ENCODE data around the gene PLEKHD1.

Gene PLEKHD1

DNA sequence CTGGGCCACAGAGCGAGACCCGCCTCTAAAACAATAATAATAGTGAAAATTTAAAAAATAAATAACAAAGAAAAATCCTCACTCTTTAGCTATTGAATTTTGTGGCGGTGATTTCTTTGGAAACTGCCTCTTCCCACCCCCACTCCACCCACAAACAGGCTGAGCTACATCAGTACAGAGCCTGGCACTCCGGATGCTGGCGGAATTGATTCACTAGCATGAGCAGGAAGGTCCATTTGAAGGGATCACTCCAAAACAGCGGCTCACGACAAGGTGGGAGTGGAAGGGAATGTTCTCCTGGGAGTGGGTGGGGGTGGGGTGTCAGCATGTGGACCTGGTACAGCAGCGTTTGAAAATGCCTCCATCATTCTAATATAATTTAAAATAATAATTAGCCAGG lies 64.0 kb downstream of the PLEKHD1 start:
- TF ChIP-seq, protein P1, sequence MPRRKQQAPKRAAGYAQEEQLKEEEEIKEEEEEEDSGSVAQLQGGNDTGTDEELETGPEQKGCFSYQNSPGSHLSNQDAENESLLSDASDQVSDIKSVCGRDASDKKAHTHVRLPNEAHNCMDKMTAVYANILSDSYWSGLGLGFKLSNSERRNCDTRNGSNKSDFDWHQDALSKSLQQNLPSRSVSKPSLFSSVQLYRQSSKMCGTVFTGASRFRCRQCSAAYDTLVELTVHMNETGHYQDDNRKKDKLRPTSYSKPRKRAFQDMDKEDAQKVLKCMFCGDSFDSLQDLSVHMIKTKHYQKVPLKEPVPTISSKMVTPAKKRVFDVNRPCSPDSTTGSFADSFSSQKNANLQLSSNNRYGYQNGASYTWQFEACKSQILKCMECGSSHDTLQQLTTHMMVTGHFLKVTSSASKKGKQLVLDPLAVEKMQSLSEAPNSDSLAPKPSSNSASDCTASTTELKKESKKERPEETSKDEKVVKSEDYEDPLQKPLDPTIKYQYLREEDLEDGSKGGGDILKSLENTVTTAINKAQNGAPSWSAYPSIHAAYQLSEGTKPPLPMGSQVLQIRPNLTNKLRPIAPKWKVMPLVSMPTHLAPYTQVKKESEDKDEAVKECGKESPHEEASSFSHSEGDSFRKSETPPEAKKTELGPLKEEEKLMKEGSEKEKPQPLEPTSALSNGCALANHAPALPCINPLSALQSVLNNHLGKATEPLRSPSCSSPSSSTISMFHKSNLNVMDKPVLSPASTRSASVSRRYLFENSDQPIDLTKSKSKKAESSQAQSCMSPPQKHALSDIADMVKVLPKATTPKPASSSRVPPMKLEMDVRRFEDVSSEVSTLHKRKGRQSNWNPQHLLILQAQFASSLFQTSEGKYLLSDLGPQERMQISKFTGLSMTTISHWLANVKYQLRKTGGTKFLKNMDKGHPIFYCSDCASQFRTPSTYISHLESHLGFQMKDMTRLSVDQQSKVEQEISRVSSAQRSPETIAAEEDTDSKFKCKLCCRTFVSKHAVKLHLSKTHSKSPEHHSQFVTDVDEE (CRISPR knock-in tag; IDR thresholded peaks at IDR 0.05): no peak
- TF ChIP-seq TOX (CRISPR knock-in tag; IDR thresholded peaks at IDR 0.05; ENCODE audit: borderline replicate concordance) (no peak), ZFP30 (CRISPR knock-in tag; IDR thresholded peaks at IDR 0.05) (no peak), BACH2 (CRISPR knock-in tag; IDR thresholded peaks at IDR 0.05; ENCODE audit: borderline replicate concordance) (no peak), OSR1 (CRISPR knock-in tag; IDR thresholded peaks at IDR 0.05) (no peak), PPARA (CRISPR knock-in tag; IDR thresholded peaks at IDR 0.05; ENCODE audit: borderline replicate concordance) (no peak), ZNF565 (CRISPR knock-in tag; conservative IDR thresholded peaks at IDR 0.05; ENCODE audit: low read depth) (no peak), ISL1 (CRISPR knock-in tag; IDR thresholded peaks at IDR 0.05) (no peak), ZNF70 (CRISPR knock-in tag; IDR thresholded peaks at IDR 0.05) (no peak), ZFP3 (CRISPR knock-in tag; IDR thresholded peaks at IDR 0.05) (no peak), ESRRG (CRISPR knock-in tag; IDR thresholded peaks at IDR 0.05) (no peak), ARNTL (CRISPR knock-in tag; IDR thresholded peaks at IDR 0.05; ENCODE audit: borderline replicate concordance, low read depth) (no peak), GLIS3 (CRISPR knock-in tag; IDR thresholded peaks at IDR 0.05) (no peak), CSDC2 (CRISPR knock-in tag; IDR thresholded peaks at IDR 0.05) (no peak), TCF4 (CRISPR knock-in tag; IDR thresholded peaks at IDR 0.05; ENCODE audit: borderline replicate concordance) (no peak), RARB (CRISPR knock-in tag; IDR thresholded peaks at IDR 0.05) (no peak), SNAI2 (CRISPR knock-in tag; IDR thresholded peaks at IDR 0.05) (no peak)
- TF ChIP-seq, protein P2, sequence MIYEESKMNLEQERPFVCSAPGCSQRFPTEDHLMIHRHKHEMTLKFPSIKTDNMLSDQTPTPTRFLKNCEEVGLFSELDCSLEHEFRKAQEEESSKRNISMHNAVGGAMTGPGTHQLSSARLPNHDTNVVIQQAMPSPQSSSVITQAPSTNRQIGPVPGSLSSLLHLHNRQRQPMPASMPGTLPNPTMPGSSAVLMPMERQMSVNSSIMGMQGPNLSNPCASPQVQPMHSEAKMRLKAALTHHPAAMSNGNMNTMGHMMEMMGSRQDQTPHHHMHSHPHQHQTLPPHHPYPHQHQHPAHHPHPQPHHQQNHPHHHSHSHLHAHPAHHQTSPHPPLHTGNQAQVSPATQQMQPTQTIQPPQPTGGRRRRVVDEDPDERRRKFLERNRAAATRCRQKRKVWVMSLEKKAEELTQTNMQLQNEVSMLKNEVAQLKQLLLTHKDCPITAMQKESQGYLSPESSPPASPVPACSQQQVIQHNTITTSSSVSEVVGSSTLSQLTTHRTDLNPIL (CRISPR knock-in tag; IDR thresholded peaks at IDR 0.05; ENCODE audit: low read depth): no peak
- TF ChIP-seq, protein P3, sequence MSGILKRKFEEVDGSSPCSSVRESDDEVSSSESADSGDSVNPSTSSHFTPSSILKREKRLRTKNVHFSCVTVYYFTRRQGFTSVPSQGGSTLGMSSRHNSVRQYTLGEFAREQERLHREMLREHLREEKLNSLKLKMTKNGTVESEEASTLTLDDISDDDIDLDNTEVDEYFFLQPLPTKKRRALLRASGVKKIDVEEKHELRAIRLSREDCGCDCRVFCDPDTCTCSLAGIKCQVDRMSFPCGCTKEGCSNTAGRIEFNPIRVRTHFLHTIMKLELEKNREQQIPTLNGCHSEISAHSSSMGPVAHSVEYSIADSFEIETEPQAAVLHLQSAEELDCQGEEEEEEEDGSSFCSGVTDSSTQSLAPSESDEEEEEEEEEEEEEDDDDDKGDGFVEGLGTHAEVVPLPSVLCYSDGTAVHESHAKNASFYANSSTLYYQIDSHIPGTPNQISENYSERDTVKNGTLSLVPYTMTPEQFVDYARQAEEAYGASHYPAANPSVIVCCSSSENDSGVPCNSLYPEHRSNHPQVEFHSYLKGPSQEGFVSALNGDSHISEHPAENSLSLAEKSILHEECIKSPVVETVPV (CRISPR knock-in tag; IDR thresholded peaks at IDR 0.05): no peak
- ATAC-seq: no peak

DNA sequence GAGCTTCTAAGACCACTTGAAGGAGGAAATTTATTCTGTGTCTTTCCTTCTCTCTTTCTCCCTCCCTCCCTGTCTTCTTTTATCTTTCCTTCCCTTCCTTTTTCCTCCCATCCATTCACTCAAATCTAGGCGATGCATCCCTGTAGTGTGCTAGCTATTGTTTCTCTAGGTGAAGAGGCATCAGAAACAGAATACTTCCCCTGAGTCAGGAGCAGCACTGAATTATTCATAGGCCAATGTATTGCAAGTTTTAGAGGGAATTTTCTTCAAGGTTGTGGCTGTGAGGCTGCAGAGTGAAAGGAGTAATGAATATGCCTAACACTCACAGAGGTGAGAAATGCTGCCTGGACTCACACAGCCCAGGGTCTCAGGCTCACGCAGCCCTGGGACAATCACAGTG lies 67.0 kb downstream of the PLEKHD1 start:
- TF ChIP-seq TCF4 (CRISPR knock-in tag; IDR thresholded peaks at IDR 0.05; ENCODE audit: borderline replicate concordance) (no peak), ZNF565 (CRISPR knock-in tag; conservative IDR thresholded peaks at IDR 0.05; ENCODE audit: low read depth) (no peak), SNAI2 (CRISPR knock-in tag; IDR thresholded peaks at IDR 0.05) (no peak), ZC3H10 (CRISPR knock-in tag; IDR thresholded peaks at IDR 0.05) (no peak), ZNF70 (CRISPR knock-in tag; IDR thresholded peaks at IDR 0.05) (no peak)
- TF ChIP-seq, protein P4, sequence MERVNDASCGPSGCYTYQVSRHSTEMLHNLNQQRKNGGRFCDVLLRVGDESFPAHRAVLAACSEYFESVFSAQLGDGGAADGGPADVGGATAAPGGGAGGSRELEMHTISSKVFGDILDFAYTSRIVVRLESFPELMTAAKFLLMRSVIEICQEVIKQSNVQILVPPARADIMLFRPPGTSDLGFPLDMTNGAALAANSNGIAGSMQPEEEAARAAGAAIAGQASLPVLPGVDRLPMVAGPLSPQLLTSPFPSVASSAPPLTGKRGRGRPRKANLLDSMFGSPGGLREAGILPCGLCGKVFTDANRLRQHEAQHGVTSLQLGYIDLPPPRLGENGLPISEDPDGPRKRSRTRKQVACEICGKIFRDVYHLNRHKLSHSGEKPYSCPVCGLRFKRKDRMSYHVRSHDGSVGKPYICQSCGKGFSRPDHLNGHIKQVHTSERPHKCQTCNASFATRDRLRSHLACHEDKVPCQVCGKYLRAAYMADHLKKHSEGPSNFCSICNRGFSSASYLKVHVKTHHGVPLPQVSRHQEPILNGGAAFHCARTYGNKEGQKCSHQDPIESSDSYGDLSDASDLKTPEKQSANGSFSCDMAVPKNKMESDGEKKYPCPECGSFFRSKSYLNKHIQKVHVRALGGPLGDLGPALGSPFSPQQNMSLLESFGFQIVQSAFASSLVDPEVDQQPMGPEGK (CRISPR knock-in tag; IDR thresholded peaks at IDR 0.05; ENCODE audit: borderline replicate concordance): no peak
- TF ChIP-seq, protein P2 (CRISPR knock-in tag; IDR thresholded peaks at IDR 0.05; ENCODE audit: low read depth): no peak
- ATAC-seq: no peak

DNA sequence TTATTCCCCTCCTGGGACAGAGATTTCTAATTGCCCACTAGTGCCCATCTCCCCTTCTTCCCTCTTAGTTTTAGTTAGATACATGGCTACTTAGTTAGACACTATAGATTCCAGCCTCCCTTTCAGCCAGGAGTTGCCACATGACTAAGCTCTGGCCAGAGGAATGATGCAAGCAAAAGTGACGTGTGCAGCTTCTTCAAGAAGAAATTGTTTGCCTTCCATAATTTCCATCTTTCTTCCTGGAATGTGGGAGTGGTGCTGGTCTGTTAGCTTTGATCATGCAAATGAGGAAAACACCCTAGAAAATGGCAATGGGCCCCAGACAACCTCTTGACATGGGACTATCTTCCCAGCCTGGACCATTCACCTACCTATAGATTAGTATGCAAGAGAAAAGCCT lies 68.7 kb downstream of the PLEKHD1 start:
- ATAC-seq: no peak
- TF ChIP-seq, protein P5, sequence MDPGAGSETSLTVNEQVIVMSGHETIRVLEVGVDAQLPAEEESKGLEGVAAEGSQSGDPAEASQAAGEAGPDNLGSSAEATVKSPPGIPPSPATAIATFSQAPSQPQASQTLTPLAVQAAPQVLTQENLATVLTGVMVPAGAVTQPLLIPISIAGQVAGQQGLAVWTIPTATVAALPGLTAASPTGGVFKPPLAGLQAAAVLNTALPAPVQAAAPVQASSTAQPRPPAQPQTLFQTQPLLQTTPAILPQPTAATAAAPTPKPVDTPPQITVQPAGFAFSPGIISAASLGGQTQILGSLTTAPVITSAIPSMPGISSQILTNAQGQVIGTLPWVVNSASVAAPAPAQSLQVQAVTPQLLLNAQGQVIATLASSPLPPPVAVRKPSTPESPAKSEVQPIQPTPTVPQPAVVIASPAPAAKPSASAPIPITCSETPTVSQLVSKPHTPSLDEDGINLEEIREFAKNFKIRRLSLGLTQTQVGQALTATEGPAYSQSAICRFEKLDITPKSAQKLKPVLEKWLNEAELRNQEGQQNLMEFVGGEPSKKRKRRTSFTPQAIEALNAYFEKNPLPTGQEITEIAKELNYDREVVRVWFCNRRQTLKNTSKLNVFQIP (CRISPR knock-in tag; IDR thresholded peaks at IDR 0.05; ENCODE audit: borderline replicate concordance, low read depth): no peak
- TF ChIP-seq SNAI2 (CRISPR knock-in tag; IDR thresholded peaks at IDR 0.05): no peak
- no peak for TF ChIP-seq ESRRG (CRISPR knock-in tag; IDR thresholded peaks at IDR 0.05)
- TF ChIP-seq CSDC2 (CRISPR knock-in tag; IDR thresholded peaks at IDR 0.05): no peak
- TF ChIP-seq ZNF70 (CRISPR knock-in tag; IDR thresholded peaks at IDR 0.05): no peak
- TF ChIP-seq, protein P3 (CRISPR knock-in tag; IDR thresholded peaks at IDR 0.05): no peak
- no peak for TF ChIP-seq ZFP30 (CRISPR knock-in tag; IDR thresholded peaks at IDR 0.05)
- TF ChIP-seq GLIS3 (CRISPR knock-in tag; IDR thresholded peaks at IDR 0.05): no peak
- no peak for TF ChIP-seq BACH2 (CRISPR knock-in tag; IDR thresholded peaks at IDR 0.05; ENCODE audit: borderline replicate concordance)
- TF ChIP-seq OSR1 (CRISPR knock-in tag; IDR thresholded peaks at IDR 0.05): no peak
- TF ChIP-seq RARB (CRISPR knock-in tag; IDR thresholded peaks at IDR 0.05): no peak
- TF ChIP-seq ZNF8 (CRISPR knock-in tag; IDR thresholded peaks at IDR 0.05): no peak
